HFFc6 (cell line): ENCODE measurements around the gene CCDC63. TPM values are rescaled to one million over a fixed set of nuclear protein-coding genes. Genes with fewer than 3 reads are reported as not detected.

Experiments
- DNase-seq: peaks from one replicate; pipeline ENCODE4 v3.0.0-alpha.2; 2018
- H3K27ac Mint-ChIP-seq: 2 replicates; pipeline ENCODE4 v1.8.0; 2020; ENCODE audit warnings: mild to moderate bottlenecking, mixed read lengths
- H3K27me3 Mint-ChIP-seq: 2 replicates; pipeline ENCODE4 v1.8.0; 2021; ENCODE audit warnings: mild to moderate bottlenecking, moderate library complexity, mixed read lengths; ENCODE audit not compliant: insufficient read depth
- H3K36me3 Mint-ChIP-seq: 2 replicates; pipeline ENCODE4 v1.8.0; 2021; ENCODE audit warnings: low read depth, mixed read lengths
- H3K4me1 Mint-ChIP-seq: 2 replicates; pipeline ENCODE4 v1.8.0; 2020; ENCODE audit warnings: low read depth, mixed read lengths
- H3K4me3 Mint-ChIP-seq: 2 replicates; pipeline ENCODE4 v1.8.0; 2020; ENCODE audit warnings: mild to moderate bottlenecking, moderate library complexity, mixed read lengths
- H3K9me3 Mint-ChIP-seq: 2 replicates; pipeline ENCODE4 v1.8.0; 2020; ENCODE audit warnings: mild to moderate bottlenecking, mixed read lengths
- total RNA-seq, 6 experiments: library from RNA; stranded (reverse); fragmentation: NEBNext Ultra II Directional; extraction: Animal tissue kit (Norgen Biotek cat#: 25700); gene quantifications; 2 replicates in 1 of 6; 3 replicates in 5 of 6; pipeline ENCODE4 v1.2.3, GENCODE V29; 2021
- TF ChIP-seq, protein P1 (sequence below): fragments of 200-600 bp; sonication (generic); IDR thresholded peaks from 2 replicates; pipeline ENCODE4 v1.5.0; 2021; ENCODE audit warnings: antibody characterized with exemption, mild to moderate bottlenecking

CCDC63 gene
- total RNA-seq, 6 experiments from 2014 or later = not detected

DNA sequence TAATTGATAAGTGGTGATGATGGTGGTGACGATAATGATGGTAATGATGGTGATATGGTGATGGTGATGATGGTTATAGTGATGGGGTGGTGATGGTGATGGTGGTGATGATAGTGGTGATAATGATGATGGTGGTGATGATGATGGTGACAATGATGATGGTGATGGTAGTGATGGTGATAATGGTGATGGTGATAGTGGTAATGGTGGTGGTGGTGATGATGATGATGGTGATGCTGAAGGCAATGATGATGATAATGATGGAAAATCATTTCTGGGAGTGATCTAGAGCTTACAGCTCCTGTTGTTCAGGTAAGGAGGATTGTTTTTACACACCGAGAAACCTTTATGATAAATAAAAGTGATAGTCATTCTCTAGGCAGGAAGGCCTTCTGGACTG, 33.9 kb downstream of the CCDC63 start:
- TF ChIP-seq, protein P1, sequence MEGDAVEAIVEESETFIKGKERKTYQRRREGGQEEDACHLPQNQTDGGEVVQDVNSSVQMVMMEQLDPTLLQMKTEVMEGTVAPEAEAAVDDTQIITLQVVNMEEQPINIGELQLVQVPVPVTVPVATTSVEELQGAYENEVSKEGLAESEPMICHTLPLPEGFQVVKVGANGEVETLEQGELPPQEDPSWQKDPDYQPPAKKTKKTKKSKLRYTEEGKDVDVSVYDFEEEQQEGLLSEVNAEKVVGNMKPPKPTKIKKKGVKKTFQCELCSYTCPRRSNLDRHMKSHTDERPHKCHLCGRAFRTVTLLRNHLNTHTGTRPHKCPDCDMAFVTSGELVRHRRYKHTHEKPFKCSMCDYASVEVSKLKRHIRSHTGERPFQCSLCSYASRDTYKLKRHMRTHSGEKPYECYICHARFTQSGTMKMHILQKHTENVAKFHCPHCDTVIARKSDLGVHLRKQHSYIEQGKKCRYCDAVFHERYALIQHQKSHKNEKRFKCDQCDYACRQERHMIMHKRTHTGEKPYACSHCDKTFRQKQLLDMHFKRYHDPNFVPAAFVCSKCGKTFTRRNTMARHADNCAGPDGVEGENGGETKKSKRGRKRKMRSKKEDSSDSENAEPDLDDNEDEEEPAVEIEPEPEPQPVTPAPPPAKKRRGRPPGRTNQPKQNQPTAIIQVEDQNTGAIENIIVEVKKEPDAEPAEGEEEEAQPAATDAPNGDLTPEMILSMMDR = no peak
- no peaks in the 10 kb centered on the region for H3K9me3 Mint-ChIP-seq
- no peak overlapping the region for H3K27ac Mint-ChIP-seq
- H3K36me3 Mint-ChIP-seq = no peaks in the 10 kb centered on the region
- peaks cover 8% of the 10 kb centered on the region; the same call in 1 of the 2 replicates for H3K4me1 Mint-ChIP-seq
- no peak overlapping the region for H3K4me3 Mint-ChIP-seq
- H3K27me3 Mint-ChIP-seq = no peaks in the 10 kb centered on the region; the same call in 1 of the 2 replicates
- no peak for DNase-seq

DNA sequence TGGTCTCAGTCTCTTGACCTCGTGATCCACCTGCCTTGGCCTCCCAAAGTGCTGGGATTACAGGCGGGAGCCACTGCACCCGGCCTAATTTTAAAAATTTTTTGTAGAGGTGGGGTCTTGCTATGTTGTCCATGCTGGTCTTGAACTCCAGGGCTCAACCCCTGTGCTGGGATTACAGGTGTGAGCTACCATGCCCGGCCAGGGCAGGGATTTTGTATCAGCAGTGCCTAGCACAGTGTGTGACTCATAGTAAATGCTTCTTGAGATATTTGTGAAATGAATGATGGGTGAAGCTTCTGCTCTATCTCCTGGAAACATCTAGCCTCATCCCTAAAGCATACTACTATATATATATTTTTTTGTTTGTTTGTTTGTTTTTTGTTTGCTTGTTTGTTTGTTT, 36.5 kb downstream of the CCDC63 start:
- Mint-ChIP-seq H3K27me3 (peaks cover 3% of the 10 kb centered on the region), H3K27ac (no peak overlapping the region), H3K4me1 (peaks cover 14% of the 10 kb centered on the region), H3K36me3 (no peaks in the 10 kb centered on the region), H3K4me3 (no peak overlapping the region), H3K9me3 (no peaks in the 10 kb centered on the region)
- DNase-seq = no peak
- TF ChIP-seq, protein P1 = no peak

DNA sequence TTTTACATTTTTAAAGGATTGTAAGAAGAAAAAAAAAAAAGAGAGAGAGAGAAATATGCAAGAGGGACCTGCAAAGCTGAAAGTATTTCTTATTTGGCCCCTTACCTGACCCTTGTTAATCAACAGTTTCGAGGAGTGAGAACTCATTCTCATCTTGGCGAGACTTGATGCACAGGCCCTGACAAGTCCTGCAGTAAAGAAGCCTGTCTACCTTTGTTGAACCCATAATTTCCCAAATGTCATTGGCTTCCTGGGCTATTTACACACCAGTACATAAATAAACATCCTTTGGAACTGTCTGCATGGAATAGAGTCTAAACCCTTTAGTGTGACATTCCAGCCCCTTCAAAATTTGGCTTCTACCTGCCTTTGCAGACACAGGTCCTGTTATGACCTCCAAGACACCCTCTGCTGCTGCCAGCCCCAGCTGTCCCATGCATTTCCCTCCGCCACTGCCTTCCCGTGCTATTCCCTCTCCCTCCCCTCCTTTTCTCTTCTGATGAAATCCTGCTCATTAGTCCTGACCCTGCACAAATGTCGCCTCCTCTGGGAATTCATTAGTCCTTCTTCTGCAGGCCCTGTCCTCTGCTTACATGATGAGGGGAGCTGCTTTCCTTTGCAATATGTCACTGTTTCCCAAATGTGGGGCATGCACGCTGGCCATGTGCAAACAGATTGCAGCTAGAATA, 38.5 kb downstream of the CCDC63 start:
- H3K4me3 Mint-ChIP-seq = no peak overlapping the region
- no peak for DNase-seq
- H3K4me1 Mint-ChIP-seq = peaks cover 6% of the 10 kb centered on the region
- H3K9me3 Mint-ChIP-seq = no peaks in the 10 kb centered on the region
- H3K27ac Mint-ChIP-seq = no peak overlapping the region
- H3K36me3 Mint-ChIP-seq = no peaks in the 10 kb centered on the region
- TF ChIP-seq, protein P1 = no peak
- H3K27me3 Mint-ChIP-seq = peaks cover 9% of the 10 kb centered on the region

DNA sequence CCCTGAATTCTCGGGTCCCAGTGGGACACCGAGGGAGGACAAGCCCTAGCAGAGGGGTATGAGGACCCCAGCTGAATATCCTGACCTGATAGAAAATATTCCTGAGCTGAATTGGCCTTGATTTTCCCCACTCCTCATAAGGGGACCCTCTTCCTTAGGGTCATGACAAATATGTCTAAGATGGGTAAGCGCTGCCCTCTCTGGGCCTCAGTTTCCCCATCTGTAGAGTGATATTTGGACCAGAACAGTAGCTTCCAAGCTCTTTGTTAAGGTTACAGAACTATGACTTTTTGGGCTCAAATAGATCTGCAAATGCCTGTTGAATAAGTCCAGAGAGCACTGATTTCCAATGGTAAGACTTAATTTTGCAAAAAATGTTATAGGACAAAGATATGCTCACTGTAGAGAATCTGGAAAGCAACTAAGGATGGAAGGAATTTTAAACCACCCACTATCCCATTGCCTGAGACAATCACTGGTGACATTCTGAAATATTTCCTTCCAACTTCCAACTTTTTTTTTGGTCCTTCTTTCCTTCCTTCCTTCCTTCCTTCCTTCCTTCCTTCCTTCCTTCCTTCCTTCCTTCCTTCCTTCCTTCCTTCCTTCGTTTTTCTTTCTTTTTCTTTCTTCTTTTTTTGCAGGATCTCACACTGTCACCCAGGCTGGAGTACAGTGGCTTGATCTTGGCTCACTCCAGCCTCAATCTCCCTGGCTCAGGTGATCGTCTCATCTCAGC, 41.6 kb downstream of the CCDC63 start:
- H3K27ac Mint-ChIP-seq = no peak overlapping the region
- peak overlapping the region; percentile 93; the same call in 1 of the 2 replicates for H3K4me3 Mint-ChIP-seq
- peaks cover 24% of the 10 kb centered on the region for H3K27me3 Mint-ChIP-seq
- no peaks in the 10 kb centered on the region for H3K36me3 Mint-ChIP-seq
- TF ChIP-seq, protein P1 = peak; percentile 17
- no peaks in the 10 kb centered on the region for H3K9me3 Mint-ChIP-seq
- DNase-seq = no peak
- H3K4me1 Mint-ChIP-seq = peaks cover 6% of the 10 kb centered on the region

DNA sequence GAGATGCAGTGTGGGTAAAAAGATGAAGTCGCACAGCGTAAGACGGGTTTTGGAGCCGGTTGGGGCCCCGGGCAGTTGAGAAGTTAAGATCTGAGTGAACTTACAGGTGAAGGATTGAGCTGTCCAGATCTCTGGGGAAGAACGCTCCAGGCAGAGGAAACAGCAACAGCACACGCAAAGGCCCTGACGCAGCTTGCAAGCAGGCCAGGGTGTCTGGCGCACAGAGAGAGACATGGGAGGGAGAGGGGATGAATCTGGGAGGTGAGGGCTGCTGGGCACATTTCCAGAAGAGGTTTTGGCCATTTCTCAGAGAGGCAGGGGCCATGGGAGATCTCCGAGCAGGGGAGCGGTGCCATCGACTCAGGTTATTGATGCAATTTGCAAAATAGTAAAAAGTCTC, 42.6 kb downstream of the CCDC63 start:
- Mint-ChIP-seq H3K9me3 (no peaks in the 10 kb centered on the region), H3K4me3 (no peak overlapping the region), H3K36me3 (no peaks in the 10 kb centered on the region), H3K27ac (no peak overlapping the region), H3K27me3 (peaks cover 27% of the 10 kb centered on the region), H3K4me1 (peaks cover 6% of the 10 kb centered on the region)
- TF ChIP-seq, protein P1 = no peak
- DNase-seq = no peak
